GM21737 (cell line): Measurements from ENCODE around the gene NPEPPS.
"Not testable (repeated sequence)": the region's sequence is repeated elsewhere in the genome, so short reads cannot be mapped to it uniquely, and the experiment has no call there.

Experiments
- ATAC-seq: cut with Tn5 transposase; IDR thresholded peaks from one replicate; pipeline ENCODE4 v1.9.1; 2021; ENCODE audit warnings: mild to moderate bottlenecking, moderate library complexity; ENCODE audit not compliant: unreplicated experiment

NPEPPS gene

DNA sequence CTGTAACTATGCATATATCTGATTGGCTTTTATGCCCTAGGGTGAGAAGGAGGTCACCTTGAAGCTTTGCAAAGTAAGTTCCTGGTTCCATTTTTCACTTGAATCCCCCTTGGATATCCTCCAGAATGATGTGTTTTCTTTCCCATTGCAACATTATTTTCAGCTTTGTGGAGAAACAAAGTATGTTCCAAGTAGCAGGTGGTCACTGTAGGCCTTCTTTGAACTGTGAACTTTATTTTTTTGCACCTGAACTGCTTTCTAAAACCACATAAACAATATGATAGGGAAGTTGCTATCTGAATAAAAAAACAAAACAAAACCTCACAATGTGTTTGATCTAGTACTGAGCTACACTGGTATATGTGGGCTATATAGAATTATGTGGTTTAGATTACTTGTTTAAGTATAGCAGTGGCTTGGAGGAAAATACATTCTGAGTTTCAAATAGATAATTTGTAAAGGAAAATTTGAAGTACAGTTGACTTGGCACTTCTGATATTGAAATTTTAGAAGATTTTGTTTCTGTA is 29.7 kb downstream of the NPEPPS start:
- ATAC-seq = not testable (repeated sequence)

- not testable (repeated sequence) for ATAC-seq
Observed at GRCh38 chr17:47561698-47562405, 30.9 kb downstream of the NPEPPS start.

DNA sequence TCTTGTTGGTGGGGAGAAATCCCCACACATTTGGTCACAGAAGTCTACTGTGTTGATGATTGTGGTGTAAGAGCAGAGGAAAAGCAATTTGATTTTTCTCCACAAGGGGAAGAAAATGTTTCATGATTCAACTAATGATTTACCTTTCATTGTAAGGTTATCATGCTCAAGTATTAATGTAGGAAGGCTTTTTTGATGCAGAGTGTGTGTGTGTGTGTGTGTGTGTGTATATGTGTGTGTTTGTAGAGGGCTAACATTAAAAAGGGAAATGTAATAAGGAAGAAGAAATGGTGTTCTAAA is 31.4 kb downstream of the NPEPPS start:
- ATAC-seq = not testable (repeated sequence)

DNA sequence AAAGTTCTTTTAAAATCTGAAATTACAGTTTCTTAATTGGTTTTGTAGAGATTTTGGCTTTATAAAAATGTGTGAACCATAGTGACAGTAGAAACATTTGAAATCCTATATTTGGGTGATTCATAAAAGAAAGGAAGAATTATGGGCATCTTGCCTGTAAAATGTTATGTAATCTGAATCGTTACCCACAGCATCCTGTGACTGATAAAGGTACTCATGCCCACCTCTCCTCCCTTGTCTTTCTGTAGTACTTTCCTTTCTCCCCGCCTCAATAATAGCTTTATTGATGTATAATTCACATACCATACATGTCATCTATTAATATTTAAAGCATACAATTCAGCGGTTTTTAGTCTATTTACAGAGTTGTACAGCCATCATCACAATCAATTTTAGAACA is 36.4 kb downstream of the NPEPPS start:
- not testable (repeated sequence) for ATAC-seq

GRCh38 chr17:47572561-47572960 is 41.7 kb downstream of the NPEPPS start:
- not testable (repeated sequence) for ATAC-seq

DNA sequence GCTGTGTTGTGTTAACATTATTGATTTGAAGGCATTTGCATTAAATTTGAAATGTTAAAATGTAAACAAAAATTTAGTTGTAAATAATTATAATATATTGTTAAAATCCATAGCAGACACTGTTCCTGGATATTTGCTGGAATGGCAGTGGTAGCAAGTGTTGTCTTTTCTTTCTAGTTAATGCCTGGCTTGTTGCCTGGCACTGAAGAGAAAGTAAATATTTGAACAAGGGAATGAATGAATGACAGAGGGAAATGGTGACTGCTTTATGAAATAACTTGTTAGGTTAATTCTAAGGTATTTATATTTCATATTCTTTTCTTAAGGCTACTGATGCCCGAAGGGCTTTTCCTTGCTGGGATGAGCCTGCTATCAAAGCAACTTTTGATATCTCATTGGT is 51.5 kb downstream of the NPEPPS start:
- ATAC-seq = not testable (repeated sequence)

- not testable (repeated sequence) for ATAC-seq
Observed at GRCh38 chr17:47586378-47587055, 55.6 kb downstream of the NPEPPS start.

DNA sequence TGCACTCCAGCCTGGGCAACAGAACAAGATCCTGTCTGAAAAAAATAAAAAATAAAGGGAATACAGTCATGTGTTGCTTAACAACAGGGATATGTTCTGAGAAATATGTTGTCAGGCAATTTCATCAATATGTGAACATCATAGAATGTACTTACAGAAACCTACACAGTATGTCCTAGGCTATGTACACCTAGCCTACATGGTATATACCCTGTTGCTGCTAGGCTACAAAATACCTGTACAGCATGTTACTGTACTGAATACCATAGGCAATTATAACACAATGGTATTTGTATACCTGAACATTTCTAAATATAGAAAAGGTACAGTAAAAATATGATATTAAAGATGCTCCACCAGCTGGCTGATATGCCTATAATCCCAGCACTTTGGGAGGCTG is 62.6 kb downstream of the NPEPPS start:
- ATAC-seq = not testable (repeated sequence)

DNA sequence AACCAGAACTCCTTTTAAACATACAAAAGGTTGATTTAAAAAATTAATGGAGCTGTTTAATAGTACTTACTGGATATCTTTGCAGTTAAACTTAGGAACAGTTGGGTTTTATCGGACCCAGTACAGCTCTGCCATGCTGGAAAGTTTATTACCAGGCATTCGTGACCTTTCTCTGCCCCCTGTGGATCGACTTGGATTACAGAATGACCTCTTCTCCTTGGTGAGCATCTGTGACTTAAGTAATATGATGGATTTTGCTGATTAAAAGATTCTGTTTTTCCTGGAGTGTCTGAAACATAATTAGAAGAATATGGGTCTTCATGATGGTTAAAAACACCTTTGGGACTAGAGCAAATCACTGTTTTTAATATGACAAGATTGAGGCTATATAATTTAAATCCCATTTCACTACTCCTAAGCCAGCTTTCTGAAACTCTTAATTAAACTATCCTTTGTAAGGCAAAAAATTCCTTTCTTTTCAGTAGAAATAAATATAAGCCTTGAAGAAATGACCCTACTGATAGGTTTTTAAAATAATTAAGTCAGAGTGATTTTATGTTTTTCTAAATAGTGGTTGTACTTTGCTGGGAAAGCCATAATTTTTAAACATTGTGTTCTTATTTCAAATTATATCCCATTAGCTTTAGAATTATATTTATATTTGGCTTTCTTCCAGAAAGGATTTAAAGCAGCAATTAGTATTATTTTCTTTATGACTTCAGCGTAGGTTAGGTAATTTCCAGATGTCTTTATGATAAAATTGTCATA is 73.1 kb downstream of the NPEPPS start:
- no peak for ATAC-seq

GRCh38 chr17:47604598-47604927 is 73.7 kb downstream of the NPEPPS start:
- no peak for ATAC-seq

DNA sequence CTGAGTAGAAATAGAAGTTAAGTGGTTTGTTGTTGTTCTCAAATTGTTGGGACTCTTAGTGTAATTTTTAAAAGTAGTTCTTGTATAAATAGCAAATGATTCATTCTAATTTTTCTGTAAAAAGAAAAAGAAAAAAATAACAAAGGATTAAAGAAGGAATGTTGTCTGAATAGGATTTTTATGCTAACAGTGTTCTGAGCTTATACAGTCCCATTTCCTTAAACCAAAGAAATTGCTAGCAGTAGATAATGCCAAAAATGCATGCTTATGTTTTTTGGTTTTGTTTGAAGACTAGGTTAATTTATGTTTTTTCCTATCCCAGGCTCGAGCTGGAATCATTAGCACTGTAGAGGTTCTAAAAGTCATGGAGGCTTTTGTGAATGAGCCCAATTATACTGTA is 74.1 kb downstream of the NPEPPS start:
- no peak for ATAC-seq

DNA sequence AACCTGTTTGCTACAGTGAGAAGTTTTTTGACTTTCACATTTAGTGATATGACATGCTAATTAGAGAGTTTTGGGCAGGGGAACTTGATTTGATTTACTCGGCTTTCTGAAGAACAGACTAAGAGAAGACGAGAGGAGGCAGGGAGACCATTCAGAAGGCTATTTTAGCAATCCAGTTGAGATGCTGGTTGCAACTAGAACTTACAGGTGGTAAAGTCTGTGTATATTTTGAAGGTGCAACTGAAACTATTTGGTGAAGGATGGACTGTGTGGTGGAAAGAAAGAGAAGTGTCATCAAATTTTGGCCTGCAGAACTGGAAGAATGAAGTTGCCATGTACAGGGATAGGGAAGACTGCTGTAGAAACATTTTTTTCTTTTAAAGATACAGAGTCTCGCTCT is 76.6 kb downstream of the NPEPPS start:
- ATAC-seq = no peak

- no peak for ATAC-seq
Observed at GRCh38 chr17:47611372-47612350, 80.8 kb downstream of the NPEPPS start.

- no peak for ATAC-seq
Observed at GRCh38 chr17:47615766-47616424, 85.0 kb downstream of the NPEPPS start.

- ATAC-seq = no peak
Observed at GRCh38 chr17:47618410-47618809, 87.5 kb downstream of the NPEPPS start.

DNA sequence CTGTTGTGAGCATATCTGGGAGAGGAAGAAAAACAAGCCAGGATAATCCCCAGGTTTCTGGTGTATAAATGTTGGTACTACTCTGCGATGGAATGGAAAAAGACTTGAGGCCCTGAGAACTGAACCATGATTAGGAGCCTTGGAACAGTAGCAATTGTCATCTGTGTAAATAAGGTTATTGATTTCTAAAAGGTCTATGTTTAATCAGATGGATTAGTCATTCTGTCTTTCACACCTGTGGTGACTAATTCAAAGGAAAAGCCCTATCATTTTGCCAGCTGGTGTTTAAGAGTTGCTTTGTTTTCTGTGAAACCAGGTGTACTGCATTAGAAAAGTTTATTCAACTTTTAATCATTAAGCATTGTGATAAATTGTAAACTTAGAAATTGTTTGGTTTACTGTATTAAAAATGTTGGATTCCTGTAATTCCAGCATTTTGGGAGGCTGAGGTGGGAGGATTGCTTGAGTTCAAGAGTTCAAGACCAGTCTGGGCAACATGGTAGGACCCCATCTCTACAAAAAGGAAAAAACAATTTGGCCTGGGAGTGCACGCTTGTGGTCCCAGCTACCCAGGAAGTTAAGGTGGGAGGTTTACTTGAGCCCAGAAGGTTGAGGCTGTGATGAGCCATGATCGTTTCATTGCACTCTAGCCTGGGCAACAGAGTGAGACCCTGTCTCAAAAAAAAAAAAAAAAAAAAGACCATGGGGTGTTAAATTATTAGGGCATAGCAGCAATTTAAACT is 89.8 kb downstream of the NPEPPS start:
- no peak for ATAC-seq

DNA sequence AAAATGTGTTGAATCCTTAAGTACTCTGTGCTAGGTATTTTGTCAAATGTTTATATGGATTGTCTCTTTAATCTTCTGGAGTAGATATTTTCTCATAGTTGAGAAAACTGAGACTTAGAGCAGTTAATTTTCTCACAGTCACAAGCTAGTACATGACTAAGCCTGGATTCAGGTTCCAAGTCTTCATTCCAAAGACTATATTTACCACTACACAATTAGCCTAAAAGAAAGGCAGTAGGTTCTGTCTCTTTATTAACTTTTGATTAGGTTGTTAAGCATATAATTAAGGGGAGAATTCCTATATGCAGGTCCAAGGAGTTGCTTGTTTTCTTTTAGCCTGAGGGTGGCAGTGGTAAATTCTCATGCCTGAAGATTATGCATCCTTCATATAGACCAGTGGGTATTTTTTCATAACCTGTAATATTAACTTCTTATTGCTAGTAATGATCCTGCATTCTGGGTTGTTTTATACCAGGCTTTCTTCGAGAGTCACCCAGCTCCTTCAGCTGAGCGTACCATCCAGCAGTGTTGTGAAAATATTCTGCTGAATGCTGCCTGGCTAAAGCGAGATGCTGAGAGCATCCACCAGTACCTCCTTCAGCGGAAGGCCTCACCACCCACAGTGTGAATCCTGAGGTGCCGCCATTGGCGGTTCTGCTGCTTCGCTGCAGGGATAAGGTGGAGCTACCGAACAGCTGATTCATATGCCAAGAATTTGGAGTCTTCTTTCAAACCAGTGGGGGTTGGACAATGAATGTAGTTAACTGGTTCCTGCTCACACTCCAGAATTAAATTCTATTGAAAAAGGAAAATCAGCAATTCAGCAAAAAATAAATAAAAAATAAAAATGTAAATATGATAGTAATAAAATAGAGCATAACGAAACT is 90.6 kb downstream of the NPEPPS start:
- no peak for ATAC-seq

- no peak for ATAC-seq
Observed at GRCh38 chr17:47622180-47622549, 91.3 kb downstream of the NPEPPS start.

- ATAC-seq = no peak
Observed at GRCh38 chr17:47624727-47625068, 93.8 kb downstream of the NPEPPS start.
